Activated T-helper 1 cell treated with anti-CD3 and anti-CD28 coated beads, Interleukin-2, amount 50 U/mL, for 16 hours (primary cell): ENCODE results near the gene PARVB.

Source experiments
- DNase-seq, 2 donors: peaks; one replicate each; pipeline ENCODE4 v3.0.0-alpha.2; 2020; ENCODE audit warnings: low read depth in 1 of 2, low spot score in 1 of 2

The PARVB gene

DNA sequence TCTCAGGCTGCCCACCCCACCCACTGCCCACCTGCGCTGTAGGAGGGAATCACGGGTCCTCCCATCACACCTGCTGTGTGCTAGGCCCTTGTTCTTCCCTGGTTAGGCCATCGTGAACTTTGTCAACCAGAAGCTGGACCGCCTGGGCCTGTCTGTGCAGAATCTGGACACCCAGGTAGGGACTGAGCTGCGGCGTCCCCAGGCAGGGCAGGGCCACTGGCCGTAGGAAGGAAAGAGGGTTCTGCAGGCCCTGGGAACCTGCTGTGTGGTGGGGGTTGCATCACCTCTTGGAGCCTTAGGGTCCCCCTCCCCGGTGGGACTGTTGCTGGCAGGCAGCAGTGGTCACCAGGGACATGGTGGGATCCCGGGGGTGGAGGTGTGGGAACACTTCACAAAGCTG lies 172.1 kb downstream of the PARVB start:
- no peak for DNase-seq

DNA sequence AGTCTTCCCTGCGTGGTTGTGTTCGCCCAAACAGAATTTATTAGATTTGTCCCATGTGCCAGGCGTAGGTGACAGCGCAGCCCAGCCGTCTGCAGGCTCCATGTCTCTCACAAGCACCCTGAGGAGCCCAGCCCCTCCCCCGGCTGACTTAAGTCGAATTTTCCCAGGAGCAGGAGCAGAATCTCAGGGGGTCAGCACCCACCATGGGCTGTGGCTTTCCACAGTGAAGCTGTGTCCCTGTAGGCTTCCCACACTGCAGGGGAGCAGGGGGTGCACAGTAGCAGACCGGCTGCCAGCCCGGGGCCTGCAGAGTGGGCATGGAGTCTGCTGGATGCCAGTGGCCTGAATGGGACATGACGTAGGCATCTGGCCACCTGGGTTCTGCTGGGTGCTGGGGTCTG lies 172.6 kb downstream of the PARVB start:
- no peak for DNase-seq

DNA sequence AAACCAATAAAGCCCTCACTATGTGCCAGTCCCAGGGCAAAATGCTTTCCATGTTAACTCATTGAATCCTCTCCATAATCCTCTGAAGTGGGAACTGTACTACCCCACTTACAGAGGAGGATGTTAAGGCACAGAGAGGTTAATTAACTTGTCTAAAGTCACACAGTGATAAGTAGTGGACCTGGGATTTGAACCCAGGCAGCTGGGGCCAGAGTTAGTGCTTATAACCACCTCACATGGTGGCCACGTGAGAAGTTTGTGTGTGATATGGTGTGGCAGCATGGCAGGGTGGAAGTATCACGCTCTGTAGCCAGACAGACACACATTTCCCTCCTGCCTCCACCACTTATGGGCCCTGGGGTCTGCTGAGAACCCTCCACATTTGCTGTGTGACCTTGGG lies 173.2 kb downstream of the PARVB start:
- DNase-seq = no peak

DNA sequence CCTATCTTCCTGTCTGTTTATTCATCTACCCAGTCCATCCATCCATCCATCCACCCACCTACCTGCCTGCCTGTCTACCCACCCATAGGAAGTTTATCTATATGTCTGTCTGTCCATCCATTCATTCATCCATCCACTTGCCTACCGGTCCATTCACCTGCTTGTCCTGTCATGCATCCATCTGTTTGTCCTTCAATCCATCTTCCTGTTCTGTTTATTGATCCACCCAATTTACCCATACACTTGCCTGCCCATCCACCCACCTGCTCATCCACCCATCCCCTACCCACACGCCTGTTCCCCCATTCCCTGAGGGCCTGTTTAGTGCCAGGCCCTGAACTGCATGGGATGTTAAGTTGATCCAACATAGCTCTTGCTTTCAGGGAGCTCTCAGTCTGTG lies 175.1 kb downstream of the PARVB start:
- no peak for DNase-seq

DNA sequence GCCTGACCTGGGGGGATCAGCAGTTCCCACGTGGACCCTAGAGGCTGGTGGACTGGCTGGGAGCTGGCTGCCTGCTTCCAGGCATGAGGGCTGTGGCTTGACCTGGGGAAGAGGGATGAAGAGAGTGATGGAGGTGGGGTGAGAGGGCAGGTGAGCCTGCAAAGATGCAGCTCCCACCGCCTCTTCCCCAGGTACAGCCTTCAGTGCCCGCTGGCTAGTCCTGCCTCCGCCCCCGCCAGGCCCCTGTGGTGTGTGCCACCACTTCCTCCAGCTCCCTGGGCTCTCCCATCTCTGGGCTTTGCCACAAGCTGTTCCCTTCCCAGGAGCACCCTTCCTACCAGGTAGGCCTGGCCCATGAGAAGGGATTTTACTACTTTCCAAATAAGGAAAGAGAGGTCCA lies 175.8 kb downstream of the PARVB start:
- no peak for DNase-seq

DNA sequence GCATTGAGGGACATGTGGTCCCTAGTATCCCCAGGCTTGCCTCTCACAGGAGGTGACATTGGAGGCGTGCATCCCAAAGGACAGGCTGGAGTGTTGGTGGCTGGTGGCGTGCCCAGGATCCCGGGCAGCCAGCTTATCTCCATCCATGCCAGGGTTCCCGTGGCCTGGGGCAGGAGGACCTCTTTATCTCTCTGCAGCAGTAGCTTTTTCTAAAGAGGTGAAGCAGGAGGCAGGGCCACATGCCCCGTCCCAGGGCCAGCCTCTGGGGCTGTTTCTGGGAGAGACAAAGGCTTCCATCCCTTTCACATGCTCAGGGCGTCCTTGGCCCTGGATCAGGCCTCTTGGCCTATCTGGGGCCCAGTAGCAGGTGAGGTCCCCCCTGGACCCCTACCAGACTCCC lies 176.3 kb downstream of the PARVB start:
- no peak for DNase-seq

DNA sequence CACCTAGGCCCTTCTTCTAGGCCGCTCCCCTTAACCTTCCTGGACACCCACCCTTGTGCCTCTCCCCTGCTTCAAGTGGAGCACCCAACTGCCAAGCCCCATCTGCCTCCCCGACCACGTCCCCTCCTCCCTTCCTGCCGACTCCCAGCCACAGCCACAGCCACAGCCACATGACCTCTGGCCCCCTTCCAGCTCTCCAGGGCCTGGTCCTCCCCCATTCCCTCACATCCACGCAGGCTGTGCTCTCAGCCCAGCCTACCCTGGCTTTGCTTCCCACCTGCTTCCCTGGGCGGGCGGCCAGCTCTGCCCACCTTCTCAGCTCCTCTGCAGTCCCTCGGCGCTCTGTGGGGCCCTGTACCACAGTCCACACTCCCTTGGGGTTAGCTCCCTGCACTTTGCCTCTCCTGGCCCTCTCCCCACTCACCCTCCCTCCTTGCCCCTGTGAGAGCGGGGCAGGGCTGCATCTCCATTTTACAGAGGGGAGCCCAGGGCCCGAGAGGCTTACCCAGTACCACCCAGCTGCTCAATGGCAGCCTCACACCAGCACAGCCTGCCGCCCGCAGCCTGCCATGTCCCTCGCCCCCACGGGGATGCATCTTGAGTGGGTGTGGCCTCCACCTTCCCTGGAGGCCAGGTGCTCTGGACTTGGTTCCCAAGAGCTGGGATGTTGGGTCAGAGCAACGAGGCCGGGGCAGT lies 176.9 kb downstream of the PARVB start:
- DNase-seq = no peak

DNA sequence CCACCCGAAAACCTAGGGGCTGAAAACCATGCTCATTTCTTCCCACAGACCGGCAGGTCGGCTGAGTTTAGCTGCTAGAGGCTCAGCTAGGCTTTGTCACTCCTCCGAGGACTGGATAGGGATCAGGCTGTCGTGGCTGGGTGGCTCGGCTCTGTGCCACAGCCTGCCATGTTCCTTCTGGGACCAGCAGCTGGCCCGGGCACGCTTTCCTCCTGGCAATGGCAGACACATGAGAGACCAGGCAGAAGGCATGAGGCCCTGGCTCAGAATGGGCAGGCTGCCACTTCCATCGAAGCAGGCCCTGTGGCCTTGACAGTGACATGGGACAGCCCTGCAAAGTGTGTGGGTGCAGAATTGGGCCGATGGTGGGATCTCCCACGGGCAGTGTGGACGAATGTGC lies 177.6 kb downstream of the PARVB start:
- DNase-seq = no peak

DNA sequence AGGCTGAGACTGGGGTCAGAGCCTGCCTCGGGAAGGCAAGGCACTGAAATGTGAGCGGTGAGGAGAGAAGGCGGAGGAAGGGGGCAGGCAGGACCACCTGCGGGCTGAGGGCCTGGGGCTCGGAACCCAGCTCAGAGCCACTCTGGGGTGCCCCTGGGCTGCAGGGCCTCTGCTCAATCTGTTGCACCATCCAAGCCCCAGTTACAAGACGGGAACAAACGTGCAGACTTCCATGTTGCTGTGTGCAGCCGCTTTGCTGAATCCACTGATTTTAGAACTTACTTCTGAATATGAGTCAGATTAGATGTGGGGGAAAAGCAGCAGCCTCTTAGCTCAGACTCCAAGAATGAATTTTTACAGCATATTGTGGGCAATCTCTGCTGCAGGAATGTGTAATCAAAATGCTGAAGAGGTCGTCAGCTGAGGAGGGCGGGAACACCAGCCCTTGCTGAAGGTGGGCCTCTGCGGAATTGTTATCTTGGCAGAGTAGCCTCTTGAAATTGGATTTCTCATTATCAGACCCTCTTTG lies 178.2 kb downstream of the PARVB start:
- DNase-seq = no peak

DNA sequence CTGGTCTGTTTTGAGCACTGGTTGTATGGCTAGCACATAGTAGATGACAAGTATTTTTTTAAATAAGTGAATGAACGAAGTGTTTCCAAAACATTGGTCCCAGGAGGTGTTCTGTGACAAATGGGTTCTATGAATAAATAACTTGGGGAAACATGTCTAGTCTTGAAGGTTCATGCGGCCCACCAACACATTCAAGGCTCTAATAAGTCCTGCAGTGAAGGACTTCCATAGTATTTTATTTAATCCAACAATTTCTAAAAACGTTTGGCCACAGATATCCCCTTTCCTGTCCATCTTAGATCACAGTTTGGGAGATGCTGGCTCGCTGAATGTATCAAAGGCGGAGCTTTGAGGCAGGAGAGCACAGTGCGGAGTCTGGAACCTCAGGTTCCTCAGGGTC lies 179.1 kb downstream of the PARVB start:
- no peak for DNase-seq

DNA sequence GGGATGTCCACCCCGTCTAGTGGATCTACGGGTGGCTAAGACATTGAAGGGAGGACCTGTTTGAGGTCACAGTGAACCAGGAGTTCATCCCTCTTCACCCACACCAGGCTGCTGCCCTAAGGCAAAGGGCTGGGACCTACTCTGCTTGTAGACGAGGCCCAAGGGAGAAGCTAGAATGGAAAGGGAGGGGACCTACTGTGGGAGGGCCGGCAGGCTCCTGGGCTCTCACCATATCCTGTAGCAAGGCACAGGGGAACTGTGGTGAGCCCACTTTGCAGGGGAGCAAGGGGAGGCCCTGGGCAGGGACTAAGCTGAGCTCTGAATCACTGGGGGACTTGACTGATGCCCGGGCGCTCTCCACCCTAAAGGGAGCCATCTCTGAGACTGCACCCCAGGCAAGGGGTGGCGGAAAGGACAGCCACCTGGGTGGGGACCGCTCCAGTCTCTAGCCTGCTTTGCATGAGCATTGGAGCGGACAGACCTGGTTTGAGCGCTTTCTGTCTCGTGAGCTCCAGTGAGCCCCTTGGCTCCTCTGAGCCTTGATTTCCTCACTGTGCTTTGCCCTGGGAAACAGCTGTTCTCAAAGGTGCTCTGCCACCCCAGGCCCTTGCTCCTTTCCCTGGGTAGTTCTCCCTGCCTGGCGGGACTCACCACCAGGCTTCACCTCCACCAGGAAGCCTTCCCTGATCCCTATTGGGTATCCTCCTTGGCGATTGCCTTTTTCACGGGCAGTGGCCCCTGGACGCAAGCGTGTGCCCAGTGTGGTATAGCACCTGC lies 180.8 kb downstream of the PARVB start:
- DNase-seq = no peak

DNA sequence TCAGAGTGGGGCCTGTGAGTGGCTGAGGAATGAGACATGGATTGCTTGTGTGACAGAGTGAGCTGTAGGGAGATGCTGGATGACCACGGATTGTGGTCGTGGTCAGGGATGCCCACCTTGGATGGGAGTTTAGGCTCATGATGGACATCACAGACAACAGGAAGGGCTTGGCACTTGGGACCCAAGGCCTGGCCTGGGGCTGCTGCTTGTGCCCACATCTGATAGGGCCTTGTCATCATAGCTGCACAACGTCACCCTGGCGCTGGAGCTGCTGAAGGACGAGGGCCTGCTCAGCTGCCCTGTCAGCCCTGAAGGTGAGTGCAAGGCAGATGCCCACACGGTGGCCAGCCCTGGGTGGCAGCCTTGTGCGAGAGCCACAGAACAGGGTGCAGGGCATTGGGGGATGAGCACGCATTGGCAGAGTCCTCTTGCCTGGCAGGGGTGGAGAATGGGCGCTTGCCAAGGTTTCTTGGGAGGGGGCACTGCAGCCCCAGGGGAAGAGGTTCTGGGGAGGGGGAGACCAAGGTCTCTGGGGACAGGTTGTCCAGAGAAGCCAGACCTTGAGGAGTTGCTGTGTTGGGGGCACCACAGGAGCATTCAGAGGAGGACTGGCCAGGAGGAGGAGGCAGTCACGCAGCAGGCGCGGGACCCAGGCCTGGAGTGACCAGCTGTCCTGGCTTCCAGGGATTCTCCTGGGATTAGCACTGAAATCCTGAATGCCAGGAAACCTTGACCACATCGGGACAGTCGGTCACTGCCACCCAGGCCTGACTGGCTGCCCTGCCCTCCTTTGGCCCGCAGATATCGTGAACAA lies 181.6 kb downstream of the PARVB start:
- no peak for DNase-seq

DNA sequence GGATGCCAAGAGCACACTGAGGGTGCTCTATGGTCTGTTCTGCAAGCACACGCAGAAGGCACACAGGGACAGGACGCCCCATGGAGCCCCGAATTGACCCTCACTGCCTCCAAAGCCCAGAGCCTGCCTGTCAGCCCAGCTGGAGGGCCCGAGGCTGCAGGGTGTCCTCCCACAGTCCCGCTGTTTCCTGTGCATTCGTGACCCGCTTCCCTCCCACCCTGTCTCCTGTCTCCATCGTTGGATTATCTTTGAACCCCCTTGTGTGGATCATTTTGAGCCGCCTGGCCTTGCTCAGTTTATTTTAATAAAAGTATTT lies 182.2 kb downstream of the PARVB start:
- no peak for DNase-seq

DNA sequence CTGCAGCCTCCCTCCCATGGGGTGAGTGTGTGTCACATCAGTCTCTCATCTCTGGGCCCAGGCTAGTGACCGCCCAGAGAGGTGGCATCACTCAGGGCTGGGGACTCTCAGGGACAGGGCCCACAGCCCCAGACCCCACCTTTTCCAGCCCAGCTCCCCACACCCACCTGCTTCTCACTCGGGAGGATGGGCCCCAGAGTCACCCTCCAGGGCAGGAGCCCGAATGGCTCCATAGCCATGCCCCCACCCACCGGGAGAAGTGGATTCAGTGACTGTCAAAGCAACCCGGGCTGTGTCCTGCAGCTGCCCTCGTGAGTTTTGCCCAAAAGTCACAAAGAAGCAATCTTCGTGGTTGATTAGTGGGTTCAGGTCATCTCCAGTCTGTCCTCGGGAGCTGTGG lies 182.6 kb downstream of the PARVB start:
- DNase-seq = no peak

DNA sequence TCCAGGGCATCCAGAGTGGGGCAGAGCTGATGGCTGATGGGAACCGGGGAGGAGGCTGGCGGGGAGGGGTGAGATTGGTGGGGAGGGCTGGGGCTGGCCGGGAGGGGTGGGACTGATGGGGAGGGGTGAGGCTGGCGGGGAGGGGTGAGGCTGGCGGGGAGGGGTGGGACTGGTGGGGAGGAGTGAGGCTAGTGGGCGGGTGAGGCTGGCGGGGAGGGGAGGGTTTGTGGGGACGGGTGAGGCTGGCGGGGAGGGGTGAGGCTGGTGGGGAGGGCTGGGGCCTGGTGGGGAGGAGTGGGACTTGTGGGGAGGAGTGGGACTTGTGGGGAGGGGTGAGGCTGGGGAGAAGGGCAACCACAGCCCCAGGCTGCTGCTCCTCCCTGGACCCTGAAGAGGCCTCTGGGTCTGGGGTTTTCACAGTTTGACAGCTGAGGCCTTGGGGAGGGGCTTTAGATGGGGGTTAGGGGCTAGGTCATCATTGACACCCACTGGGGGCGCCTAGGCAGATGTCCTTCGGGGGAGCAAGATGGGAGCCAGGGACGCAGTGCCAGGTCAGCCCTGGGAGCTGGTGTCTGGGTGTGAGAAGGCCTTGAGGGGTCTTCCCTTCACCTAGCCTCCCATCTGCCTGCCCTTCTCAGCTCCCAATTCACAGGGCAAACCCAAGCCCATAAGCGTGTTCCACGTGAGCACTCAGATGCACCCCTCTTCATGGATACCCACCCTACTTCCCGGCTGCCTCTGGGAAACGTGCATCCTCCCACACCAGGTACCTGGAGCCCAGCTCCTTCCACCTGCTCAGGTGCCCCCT lies 183.3 kb downstream of the PARVB start:
- no peak for DNase-seq

DNA sequence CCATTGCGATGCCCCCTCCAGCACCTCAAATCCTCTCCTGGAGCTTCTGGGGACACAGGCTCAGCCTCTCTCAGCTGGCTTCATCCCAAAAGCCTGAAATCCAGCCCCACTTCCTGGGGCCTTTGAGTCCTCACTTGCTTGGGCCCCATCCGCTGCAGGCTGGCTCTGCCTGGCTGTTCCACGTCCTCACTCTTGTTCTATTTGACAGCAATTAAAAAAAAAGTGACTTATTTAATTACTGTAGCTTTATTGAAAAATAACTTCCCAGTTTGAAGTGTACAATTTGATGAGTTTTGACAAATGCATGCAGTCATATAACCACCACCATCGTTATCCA lies 183.8 kb downstream of the PARVB start:
- no peak for DNase-seq

DNA sequence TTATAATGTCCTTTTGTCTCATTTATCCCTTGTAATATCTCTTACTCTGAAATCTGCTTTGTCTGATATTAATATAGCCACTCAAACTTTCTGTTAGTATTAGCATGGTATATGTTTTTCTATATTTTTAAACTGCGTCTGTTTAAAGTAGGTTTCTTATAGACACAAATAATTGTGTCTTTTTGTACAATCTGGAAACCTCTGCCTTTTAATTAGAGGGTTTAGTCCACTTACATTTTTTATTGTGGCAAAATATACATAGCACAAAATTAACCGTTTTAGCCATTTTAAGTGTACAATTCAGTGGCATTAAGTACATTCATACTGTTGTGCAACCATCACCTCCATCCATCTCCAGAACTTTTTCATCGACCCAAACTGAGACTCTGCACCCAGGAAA lies 185.2 kb downstream of the PARVB start:
- no peak for DNase-seq

DNA sequence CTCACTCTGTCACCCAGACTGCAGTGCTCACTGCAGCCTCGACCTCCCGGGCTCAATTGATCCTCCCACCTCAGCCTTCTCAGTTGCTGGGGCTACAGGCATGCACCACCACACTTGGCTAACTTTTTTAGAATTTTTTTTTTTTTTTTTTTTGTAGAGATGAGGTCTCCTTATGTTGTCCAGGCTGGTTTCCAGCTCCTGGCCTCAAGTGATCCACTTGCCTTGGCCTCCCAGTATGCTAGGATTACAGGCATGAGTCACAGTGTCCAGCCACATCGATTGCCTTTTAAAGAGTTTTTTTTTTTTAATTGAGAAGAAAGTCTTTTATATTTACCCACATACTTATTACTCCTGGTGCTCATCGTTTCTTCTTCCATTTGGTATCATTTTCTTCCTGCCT lies 186.6 kb downstream of the PARVB start:
- DNase-seq = no peak

DNA sequence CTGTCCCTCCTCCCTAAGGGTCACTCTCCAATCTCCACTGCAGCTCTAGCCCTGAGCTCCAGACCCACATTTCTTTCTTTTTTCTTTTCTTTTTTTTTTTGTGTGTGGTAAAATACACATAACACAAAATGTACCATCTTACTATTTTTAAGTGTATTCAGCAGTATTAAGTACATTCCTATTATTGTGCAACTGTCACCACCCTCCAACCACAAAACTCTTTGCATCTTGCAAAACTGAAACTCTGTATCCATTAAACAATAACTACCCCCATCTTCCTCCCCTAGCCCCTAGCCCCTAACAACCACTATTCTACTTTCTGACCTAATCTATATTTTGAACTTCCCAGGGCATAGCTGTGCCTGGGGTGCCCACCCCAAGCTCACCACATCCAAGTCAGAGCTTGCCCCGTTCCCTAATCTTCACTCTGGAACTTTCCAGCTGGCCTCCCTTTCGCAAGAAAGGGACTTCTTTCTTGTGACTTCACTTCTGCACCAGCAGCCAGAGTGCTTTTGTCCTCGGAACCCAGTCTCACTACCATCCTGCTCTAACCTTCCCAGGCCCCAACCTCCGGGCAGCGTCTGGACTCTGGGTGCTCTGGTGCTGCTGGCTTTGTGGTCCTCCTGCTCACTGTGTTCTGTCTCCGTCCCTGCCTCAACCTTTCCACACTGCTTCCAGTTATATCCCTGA lies 187.3 kb downstream of the PARVB start:
- no peak for DNase-seq
